Skeletal muscle cell (primary cell): Measurements from ENCODE around the gene NWD2.

Experiments used
- DNase-seq: peaks from one replicate; pipeline ENCODE4 v3.0.0-alpha.2; 2010; ENCODE audit warnings: low read depth
- H3K4me3 ChIP-seq: 2 replicates; pipeline ENCODE4 v1.5.1; 2011; ENCODE audit warnings: low read depth, mild to moderate bottlenecking, control low read depth, low read length, moderate library complexity

NWD2 gene

DNA sequence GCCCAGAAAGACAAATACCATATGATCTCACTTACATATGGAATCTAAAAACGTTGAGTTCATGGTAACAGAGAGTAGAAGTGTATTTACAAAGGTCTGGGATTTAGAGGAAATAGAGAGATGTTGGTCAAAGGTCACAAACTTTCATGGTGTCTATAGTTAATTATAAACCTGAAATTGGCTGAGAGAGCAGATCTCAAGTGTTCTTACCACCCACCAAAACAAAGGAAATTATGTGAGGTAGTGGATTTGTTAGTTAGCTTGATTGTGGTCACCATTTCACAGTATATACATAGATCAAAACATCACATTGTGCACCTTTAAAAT, 186.8 kb downstream of the NWD2 start:
- no peak for DNase-seq
- H3K4me3 ChIP-seq, result no peak overlapping the region

DNA sequence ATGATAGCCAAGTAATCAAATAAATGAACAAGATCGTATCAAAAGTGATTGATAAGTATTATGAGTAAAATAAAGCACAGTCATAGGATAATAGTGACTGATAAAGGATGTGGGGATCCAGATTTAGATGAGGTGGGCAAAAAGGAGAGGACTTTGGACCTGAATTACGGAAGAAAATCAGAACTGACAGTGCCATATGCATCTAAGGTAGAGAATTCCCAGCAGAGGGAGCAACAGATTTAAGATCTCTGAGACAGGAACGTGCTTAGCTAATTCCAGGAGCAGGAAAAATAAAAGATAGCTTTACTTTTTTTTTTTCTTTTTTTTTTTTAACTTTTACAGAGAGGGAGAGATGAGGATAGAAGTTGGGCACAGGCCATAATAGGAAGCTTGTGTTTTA, 189.9 kb downstream of the NWD2 start:
- DNase-seq, result no peak
- H3K4me3 ChIP-seq, result no peak overlapping the region

DNA sequence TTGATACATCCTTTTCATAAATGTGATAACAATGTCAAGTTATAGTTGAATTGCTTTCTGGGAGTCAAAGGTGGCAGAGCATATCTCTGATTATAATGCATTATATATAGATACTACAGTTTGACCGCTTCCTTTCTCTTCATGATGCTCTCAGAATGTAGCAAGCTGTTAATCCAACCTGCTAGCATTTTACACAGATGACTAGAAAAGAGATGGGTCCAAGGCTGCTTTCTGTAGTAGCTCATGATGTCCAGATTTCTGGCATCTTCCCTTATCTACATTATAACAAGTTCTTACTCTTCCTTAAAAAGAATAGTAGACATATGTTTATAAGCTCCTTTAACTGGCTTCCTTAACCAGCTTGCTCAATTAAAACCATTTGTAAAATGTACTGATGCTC, 192.0 kb downstream of the NWD2 start:
- DNase-seq, result no peak
- no peak overlapping the region for H3K4me3 ChIP-seq

DNA sequence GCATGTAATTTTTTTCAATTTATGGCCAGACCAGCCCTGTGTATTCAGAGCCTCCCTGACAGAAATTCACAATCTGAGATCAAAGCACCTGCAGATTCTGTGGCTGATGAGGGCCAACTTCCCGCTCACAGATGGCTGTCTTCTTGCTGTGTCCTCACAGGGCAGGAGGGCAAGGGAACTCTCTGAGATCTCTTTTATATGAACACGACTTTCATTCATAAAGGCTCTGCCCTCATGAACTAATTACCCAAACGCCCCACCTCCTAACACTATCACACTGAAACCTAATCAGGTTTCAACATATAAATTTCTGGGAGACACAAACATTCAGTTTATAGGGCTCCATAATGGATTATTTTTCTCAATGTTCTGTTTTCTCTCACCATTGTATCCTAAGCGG, 192.6 kb downstream of the NWD2 start:
- no peak for DNase-seq

DNA sequence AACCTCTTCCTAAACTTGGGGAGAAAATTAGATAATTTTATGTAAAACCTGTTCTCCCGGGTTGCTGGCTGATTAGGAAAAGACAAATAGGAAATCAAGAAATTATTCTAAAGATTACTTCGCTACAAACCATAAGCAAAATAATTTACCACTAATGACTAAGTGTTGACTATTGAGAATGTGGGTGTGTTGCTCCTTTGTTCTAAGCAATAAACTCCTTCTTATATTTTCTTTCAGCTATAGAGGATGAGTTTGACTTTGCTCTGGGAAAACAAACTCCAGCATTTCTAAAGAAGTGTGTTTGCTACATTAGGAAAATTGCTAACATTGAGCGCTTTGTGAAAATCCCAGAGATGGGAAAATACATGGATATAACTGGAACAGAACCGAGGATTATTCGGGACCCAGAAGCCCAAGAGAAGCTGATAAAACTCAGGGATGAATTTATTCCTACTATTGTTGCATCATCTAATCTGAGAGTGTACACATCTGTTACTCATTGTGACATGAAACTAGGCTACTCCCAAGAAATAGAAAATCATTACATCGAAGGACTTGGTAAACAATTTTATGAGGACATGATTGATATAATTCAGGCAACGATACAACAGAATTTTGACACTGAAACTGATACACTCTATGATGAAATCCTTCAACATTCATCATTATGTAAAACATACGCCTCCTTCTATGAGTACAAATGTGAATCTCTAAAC, 194.2 kb downstream of the NWD2 start:
- no peak for DNase-seq
- H3K4me3 ChIP-seq, result no peak overlapping the region

More for the DNA sequence above, 192.6 kb downstream of the NWD2 start:
- H3K4me3 ChIP-seq, result no peak overlapping the region

DNA sequence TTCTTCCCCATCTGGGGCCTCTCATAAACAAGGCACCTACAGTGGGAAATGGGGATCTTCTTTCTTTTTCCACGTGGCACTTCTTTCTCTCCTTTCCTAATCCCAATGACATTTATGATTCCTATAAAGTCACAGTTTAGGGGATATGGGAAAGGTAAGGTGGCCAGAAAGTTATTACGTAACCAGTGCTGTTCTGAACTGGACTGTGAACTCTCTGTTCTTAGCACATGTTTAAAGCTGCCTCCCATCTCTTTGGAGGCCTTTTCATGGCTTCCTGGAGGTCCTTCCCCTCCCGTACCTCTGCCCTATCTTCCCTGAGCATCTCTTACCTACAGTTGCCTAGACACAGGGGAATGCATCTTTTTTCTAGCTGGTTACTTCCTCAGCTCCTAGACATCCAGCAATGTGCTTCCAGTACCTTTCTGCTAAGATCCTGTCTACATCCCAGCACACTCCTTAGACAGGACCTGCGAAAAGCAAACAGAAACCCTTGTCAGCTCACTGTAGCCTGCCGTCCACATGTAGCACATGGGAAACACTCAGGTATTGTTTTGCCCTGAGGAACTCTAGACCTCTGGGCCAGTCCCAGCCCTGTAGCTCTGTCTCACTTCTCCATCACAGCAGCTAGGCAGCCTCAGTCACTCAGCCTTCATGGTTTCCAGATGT, 195.4 kb downstream of the NWD2 start:
- H3K4me3 ChIP-seq, result no peak overlapping the region
- no peak for DNase-seq

DNA sequence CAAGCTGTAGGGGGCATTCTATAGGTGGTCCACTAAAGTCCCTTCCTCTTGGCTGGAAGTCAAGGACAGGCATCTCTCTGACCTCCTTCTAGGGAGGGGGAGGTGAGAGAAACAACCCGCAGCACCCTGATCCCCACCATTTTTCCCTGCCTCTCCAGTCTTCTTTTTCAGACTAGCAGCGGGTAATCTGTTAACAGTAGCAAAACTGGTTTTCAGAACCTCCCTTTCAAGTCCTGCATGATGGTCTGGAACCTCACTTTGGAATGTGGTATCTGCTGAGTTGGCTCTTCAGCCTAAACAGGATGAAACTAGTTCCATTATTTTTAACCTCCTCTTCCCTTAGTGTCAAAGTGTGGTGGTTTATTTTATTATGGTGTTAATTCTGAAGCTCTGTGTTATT, 196.0 kb downstream of the NWD2 start:
- DNase-seq, result no peak
- H3K4me3 ChIP-seq, result no peak overlapping the region

DNA sequence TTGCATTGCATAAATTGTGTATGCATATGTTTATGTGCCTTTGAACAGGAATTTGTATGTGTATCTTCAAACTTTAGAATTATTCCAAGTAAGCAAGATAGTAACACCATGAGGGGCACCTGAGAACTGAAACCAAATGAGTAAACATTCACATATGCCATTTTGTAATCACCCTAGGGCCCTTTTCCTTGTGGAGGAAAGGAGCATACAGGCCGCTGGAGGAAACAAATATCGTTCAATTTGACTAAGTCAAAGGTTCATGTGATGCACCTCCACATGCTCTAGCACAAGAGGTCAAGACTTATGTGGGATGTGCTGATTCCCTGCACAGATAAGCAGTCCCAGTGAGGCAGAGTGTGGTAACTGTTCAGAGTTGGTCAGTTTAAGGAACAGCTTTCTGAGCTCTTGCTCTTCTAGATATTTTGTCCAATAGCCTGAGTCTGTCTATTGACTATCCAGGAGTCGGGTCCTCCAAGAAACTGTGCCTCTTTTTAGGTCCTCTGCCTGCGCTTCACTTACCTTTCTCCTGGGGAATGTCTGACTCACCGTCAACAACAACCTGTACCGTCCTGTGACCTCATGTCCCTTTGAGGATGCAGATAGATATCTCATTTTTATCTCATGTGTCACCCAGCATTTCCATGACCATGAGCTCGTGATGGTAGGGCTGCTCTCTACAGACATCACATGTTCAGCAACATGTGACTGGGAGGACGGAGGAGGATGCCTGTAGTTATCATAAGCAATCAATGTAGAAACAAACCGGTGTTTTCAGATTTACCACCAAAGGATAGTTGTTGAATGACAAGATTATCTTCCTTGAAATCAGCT, 196.9 kb downstream of the NWD2 start:
- no peak for DNase-seq
- no peak overlapping the region for H3K4me3 ChIP-seq

DNA sequence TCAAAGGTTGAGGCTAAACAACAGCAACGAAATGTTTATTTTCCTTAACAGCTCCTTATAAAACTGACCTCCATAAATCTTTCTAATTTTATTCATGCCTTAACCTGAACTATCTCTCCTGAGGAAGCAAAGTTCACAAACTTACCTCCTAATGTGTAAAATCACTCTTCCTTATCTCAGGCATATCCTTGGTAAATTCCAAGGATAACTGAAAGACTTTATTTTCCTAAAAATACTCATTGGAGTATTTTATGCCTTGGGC, 197.4 kb downstream of the NWD2 start:
- DNase-seq, result no peak
- H3K4me3 ChIP-seq, result no peak overlapping the region

DNA sequence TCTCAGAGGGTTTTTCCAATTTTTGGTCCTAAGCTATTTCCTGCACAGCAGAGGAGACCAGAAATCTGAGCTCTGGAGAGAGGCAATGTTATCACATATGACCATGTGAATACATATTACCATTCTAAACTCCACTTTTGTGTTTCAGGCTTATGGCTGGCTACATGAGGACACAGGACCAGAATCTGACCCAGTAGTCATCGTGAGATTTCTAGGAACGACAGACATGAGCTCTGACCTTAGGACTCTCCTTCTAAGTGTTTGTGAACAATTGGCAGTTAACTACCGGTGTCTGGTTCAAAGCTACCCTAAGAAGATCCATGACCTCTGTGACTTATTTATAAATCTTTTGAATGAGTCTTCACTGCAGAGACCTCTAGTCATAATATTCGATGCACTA, 198.6 kb downstream of the NWD2 start:
- DNase-seq, result no peak
- no peak overlapping the region for H3K4me3 ChIP-seq

DNA sequence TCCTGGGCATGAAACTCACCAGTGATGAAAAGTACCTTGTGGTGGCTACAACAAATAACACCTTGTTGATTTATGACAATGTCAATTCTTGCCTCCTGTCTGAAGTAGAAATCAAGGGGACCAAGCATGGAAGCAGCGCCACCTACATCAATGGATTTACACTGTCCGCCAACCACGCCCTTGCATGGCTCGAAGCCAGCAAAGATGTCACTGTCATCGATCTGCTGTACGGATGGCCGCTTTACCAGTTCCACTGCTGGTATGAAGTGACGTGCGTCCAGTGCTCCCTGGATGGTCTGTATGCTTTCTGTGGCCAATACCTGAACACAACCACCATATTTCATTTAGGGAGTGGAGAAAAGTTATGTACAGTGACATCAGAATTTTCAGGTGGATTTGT, 200.5 kb downstream of the NWD2 start:
- no peak overlapping the region for H3K4me3 ChIP-seq

DNA sequence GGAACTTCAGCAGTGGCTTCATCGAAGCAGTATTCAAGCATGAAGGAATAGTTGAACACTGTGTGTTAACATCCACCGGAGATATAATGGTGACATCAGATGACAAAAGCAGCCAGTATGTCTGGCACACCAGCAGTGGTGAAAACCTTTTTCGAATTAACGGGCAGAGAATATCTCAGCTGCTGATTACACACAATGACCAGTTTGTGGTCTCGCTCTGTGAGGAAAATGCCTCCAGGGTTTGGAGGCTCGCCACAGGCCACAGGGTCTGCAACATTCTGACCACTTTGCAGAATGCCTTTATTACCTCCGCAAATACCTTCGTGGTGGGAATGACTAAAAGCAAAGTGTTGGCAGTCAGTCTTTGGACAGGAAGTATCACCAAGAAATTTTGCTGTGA, 201.5 kb downstream of the NWD2 start:
- no peak overlapping the region for H3K4me3 ChIP-seq
- DNase-seq, result peak; percentile 17

More for the DNA sequence above, 200.5 kb downstream of the NWD2 start:
- DNase-seq, result no peak

DNA sequence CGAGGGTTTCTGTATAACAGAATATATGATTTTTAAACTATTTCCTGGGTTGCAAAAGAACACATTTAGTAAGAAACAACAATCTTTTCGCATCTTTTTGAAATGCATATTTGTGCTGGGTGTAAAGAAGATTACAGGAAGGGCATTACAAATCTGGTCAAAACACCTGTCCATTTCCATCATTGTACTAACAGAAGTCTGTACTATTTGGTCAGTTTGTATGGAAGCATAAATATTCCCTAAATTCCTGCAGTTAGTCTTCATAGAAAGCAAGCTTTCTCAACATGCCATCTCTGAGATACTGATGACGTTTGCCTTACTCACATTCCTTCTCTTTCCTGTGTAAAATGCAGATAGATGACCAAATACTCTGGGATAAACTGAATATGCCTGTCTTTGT, 203.3 kb downstream of the NWD2 start:
- DNase-seq, result peak; percentile 7
- H3K4me3 ChIP-seq, result no peak overlapping the region

DNA sequence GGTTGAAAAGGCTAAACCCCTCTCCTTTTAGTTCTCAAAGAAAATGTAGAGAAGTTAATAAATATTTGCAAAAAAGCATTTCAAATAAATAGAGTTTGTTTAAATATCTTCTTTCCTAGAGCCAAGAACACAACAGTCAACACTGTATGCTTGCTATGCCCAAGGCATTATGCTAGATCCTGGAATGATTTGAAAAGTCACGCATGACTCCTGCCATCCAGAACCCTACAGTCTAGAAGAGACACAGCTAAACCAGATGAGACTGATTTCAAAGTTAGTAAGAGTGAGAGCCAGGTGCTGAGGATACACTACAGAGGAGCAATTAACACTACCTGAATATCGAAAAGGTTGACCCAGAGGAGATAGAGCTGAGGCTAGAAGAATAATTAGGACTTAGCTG, 205.8 kb downstream of the NWD2 start:
- no peak for DNase-seq
- no peak overlapping the region for H3K4me3 ChIP-seq

DNA sequence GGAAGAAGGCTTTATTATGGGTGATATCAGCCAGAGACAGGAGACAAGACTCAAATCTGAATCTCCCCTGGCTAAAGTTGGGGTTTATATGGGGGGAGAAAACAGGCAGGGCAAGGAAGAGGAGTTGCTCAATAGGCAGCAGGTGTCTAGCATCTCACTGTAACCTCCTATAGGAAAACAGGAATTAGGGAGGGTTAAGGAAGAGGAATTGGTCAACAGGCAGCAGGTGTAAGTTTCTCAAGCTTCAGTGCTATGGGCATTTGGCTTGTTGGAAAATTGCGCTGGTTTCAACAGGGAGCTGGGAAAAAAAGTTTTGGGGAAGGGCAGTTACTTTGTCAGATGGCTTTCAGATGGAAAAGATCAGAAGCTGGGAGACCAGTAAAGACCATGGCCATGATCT, 206.4 kb downstream of the NWD2 start:
- no peak for DNase-seq
- H3K4me3 ChIP-seq, result no peak overlapping the region

DNA sequence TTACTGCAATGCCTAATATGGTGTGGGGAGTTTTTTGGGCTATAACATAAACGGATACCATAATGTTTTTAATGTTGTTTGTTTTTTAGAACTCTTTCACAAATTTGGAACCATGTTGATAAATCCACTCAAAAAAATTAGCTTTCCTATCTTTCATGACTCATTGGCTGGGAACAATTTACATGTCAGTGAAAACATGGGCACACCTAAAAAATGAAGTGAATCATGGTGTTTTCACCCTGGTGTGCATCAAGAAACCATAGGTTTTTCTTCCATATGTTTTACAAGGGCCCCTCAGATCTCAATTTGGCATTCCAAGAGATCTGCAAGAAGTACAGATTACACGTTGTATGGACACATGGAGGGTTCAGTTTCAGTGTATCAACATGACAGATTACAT, 207.1 kb downstream of the NWD2 start:
- no peak overlapping the region for H3K4me3 ChIP-seq
- no peak for DNase-seq

DNA sequence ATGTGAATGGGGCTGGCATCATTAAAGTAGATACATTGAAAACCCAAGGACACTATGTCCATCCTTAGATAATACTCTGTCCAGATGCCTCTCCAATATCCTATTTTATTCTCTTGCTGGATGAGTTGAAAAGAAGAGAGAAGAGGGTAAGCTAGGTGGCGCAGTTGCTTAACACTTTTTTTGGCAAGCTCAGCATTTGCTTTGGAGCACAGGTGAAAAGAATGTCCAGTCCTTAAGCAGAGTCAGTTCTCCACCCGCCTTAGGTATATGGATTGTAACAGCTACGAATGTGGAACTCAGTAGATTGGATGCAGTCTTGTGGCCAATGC, 208.4 kb downstream of the NWD2 start:
- H3K4me3 ChIP-seq, result no peak overlapping the region
- DNase-seq, result peak; percentile 27

DNA sequence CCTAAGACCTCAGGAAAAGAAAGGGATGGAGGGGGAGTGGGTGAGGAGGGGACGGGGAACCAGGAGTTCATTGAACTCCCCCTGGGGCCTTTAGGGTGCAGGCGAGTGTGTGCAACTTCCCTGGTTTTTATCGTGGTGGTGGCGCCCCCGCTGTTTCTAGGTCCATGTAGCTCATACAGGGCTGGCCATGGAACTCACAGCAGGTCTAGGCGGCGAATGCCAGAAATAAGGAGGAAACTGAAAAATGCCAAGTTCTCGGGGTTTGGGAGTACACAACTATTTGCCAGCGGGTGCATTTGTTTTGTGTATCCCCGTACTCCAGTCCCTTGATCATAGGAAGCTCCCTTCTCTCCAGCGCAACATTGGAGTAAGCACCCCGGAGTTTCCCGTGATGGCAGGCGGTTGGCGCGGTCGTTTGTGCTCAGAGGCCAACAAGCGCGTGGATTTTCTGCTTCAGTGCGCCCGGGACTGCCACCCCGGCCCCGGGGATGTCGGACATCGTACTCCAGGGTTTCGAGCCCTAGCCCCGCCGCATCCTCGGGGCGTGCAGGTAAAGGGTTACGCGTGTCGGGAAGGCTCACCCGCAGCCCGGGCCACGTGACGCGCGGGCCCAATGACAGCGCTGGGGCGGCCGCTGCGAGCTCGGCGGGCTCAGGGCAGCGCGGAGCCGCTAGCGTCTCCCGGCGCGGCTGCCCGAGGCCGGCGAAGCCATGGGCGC, 208.9 kb downstream of the NWD2 start:
- H3K4me3 ChIP-seq, result peak overlapping the region; percentile 50
- no peak for DNase-seq

DNA sequence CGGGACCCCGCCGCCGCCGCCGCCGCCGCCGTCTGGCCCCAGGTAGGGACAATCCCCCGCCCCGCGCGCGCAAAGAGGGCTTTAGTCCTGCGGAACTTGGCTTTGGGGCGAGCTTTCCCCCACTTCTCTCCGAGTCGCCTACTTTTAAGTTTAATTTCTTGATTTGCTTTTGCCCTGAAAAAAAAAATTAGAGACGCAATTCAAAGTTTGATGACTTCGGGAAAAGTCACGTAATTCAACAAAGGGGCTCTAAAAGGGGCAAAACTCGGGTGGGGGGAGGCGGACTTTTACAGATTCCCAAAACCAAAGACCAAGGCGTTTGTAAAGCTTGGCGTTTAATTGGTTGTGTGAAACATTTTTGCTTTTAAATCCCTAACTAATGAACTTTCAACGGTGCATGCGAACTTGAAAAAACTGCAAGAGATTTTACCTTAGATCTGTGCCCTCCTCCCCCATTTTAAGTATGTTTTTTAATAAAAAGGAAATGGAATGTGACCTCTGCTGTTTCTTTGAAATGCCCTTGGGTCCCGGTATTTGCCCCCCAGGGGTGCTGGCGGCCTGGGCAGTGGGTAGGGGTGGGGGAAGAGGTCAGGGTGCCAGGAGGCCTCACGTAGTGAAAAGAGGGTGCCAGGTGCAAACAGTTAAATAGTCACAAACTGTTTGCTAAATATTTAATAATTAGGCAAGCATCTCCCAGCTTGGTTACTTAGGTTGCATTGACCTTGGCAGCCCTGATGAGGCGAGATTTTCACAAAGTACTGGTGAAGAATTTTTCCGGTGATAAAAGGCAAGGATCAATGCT, 209.7 kb downstream of the NWD2 start:
- DNase-seq, result no peak
- peak overlapping the region; percentile 31 for H3K4me3 ChIP-seq
